Lung (tissue), 12 donors: ENCODE results near the gene ZFP14. TPM values are rescaled to one million over a fixed set of nuclear protein-coding genes. Genes with fewer than 3 reads are reported as not detected.
A peak's percentile ranks its signal among the peaks of the same experiment; 100 is the strongest.

Source experiments
- ATAC-seq: fragments of 200-7000 bp; cut with Tn5 transposase; one replicate; pipeline ENCODE4 v1.9.1; 2020; ENCODE audit warnings: moderate number of reproducible peaks; ENCODE audit not compliant: insufficient read depth, low FRiP score
- DNase-seq, 3 donors: peaks; one replicate each; pipeline ENCODE4 v3.0.0-alpha.2; 2013 to 2017
- H3K27ac ChIP-seq, 2 donors: one replicate each; pipeline ENCODE4 v1.5.1; 2013; ENCODE audit warnings: mild to moderate bottlenecking in 2 of 2, moderate library complexity in 2 of 2, control low read depth in 1 of 2, inconsistent platforms in 1 of 2, low read depth in 1 of 2, low read length in 1 of 2
- H3K27me3 ChIP-seq, 3 donors: one replicate each; pipeline ENCODE4 v1.5.1; 2013; ENCODE audit warnings: low read length in 2 of 3; ENCODE audit not compliant: control insufficient read depth in 3 of 3, insufficient read depth in 3 of 3
- H3K36me3 ChIP-seq, 4 donors: one replicate each; pipeline ENCODE4 v1.5.1; 2013; ENCODE audit warnings: low read length in 4 of 4, mild to moderate bottlenecking in 1 of 4, moderate library complexity in 1 of 4; ENCODE audit not compliant: control insufficient read depth in 4 of 4, insufficient read depth in 4 of 4
- H3K4me1 ChIP-seq, 5 donors: one replicate each; pipeline ENCODE4 v1.5.1; 2013; ENCODE audit warnings: low read length in 5 of 5, mild to moderate bottlenecking in 2 of 5, moderate library complexity in 1 of 5; ENCODE audit not compliant: control insufficient read depth in 5 of 5, insufficient read depth in 5 of 5
- H3K4me3 ChIP-seq: one replicate; pipeline ENCODE4 v1.5.1; 2013; ENCODE audit warnings: mild to moderate bottlenecking, control low read depth, moderate library complexity
- H3K9ac ChIP-seq, 2 donors: one replicate each; pipeline ENCODE4 v1.5.1; 2013; ENCODE audit warnings: low read length in 2 of 2, control low read depth in 1 of 2; ENCODE audit not compliant: insufficient read depth in 1 of 2
- H3K9me3 ChIP-seq, 4 donors: one replicate each; pipeline ENCODE4 v1.5.1; 2013; ENCODE audit warnings: low read length in 3 of 4, mild to moderate bottlenecking in 1 of 4, moderate library complexity in 1 of 4; ENCODE audit not compliant: control insufficient read depth in 4 of 4, insufficient read depth in 3 of 4
- CTCF ChIP-seq: IDR thresholded peaks from 2 replicates; pipeline ENCODE4 v1.5.1; 2012; ENCODE audit warnings: mild to moderate bottlenecking; ENCODE audit errors: control extremely low read depth, extremely low read depth
- WGBS, 2 donors: extraction: QIAGEN DNeasy Blood & Tissue Kit; methylation state at CpG; one replicate each; pipeline ENCODE4 v1.1.7; 2013; 5-methylcytosine and 5-hydroxymethylcytosine counted together
- polyA plus RNA-seq, 2 donors: library from polyadenylated mRNA; stranded (reverse); fragments of 200-250 nt; gene quantifications; one replicate each; pipeline ENCODE4 v1.2.1, GENCODE V29; 2013
- total RNA-seq, 2 donors: library from RNA; depleted of rRNA in 1 of 2; stranded (reverse); fragments of >200 nt in 1 of 2; gene quantifications; one replicate each; pipeline ENCODE4 v1.2.1, GENCODE V29; 2014 to 2021
- donor health status: control.
- donor health status: control.
- donor health status: Bipolar disorder and iron deficiency.
- donor health status: healthy.
- donor health status: DM: yes; HTN: yes; CAD: no.

ZFP14 gene
- total and polyA plus RNA-seq, 4 donors: 0.95 to 15.5 (median 2.7) TPM

- Histone ChIP-seq H3K36me3 (peaks cover 0 to under 1% (median 0%) of the 10 kb centered on the region in 4 donors), H3K27me3 (peaks cover 0 to 11% (median 2%) of the 10 kb centered on the region in 3 donors), H3K9me3 (peaks cover 0 to 24% (median 1%) of the 10 kb centered on the region in 4 donors), H3K4me3 (peak overlapping the region; percentile 15), H3K4me1 (peaks cover 0 to 8% (median 6%) of the 10 kb centered on the region in 5 donors), H3K27ac (peak overlapping the region in 1 of 2 donors; percentile 28), H3K9ac (no peak overlapping the region)
- WGBS, 2 donors: 12 to 13% methylated on average over 61 of the region's 61 CpGs
- TF ChIP-seq CTCF: no peak
- ATAC-seq (no peak), DNase-seq (peak; percentile 57 to 72 (median 64))
Measured at GRCh38 chr19:36420961-36421748, 42.2 kb upstream of the ZFP14 start.

GRCh38 chr19:36418287-36419001, 39.4 kb upstream of the ZFP14 start, which contains the start of gene ZFP82:
Gene ZFP82, minus strand, starts transcription at chr19:36418644. Its CDS starts 8,855 bp downstream, at chr19:36409789.
- WGBS, 2 donors: 0 to 1% methylated on average over 70 of the region's 70 CpGs
- peak within 1 kb of the TSS; percentile 87 to 91 for H3K27ac ChIP-seq
- H3K36me3 ChIP-seq: peaks cover 0 to 9% (median 4%) of the 10 kb centered on the region in 4 donors
- peak within 1 kb of the TSS; percentile 85 to 92 for H3K9ac ChIP-seq
- peak; percentile 94 for ATAC-seq
- H3K4me1 ChIP-seq: peaks cover 0 to 8% (median 6%) of the 10 kb centered on the region in 5 donors
- peak; percentile 91 to 94 (median 92) for DNase-seq
- H3K4me3 ChIP-seq: peak within 1 kb of the TSS; percentile 74
- peaks cover 0 to 17% (median 1%) of the 10 kb centered on the region in 4 donors for H3K9me3 ChIP-seq
- TF ChIP-seq CTCF: no peak
- H3K27me3 ChIP-seq: peaks cover 0 to 11% (median 2%) of the 10 kb centered on the region in 3 donors

GRCh38 chr19:36417752-36418286, 38.8 kb upstream of the ZFP14 start:
- peak in 1 of 3 donors; percentile 4 for DNase-seq
- TF ChIP-seq CTCF: no peak

More at GRCh38 chr19:36417752-36418286, 38.8 kb upstream of the ZFP14 start:
- H3K9ac ChIP-seq: peak overlapping the region; percentile 85 to 92
- WGBS, 2 donors: 17 to 26% methylated on average over 25 of the region's 25 CpGs
- peak overlapping the region; percentile 87 to 91 for H3K27ac ChIP-seq
- peaks cover 0 to 12% (median 4%) of the 10 kb centered on the region in 4 donors for H3K36me3 ChIP-seq
- H3K9me3 ChIP-seq: peaks cover 0 to 17% (median 2%) of the 10 kb centered on the region in 4 donors
- peaks cover 0 to 11% (median 2%) of the 10 kb centered on the region in 3 donors for H3K27me3 ChIP-seq
- H3K4me3 ChIP-seq: peak overlapping the region; percentile 74
- H3K4me1 ChIP-seq: peaks cover 0 to 8% (median 6%) of the 10 kb centered on the region in 5 donors
- no peak for ATAC-seq
